AG20443 (cell line): ENCODE measurements around the gene KDM4C.
"Not testable (repeated sequence)": the region's sequence is repeated elsewhere in the genome, so short reads cannot be mapped to it uniquely, and the experiment has no call there.

ENCODE experiments used
- DNase-seq: peaks from one replicate; pipeline ENCODE4 v3.0.0; 2012; ENCODE audit warnings: low spot score, mixed read lengths

Gene KDM4C

DNA sequence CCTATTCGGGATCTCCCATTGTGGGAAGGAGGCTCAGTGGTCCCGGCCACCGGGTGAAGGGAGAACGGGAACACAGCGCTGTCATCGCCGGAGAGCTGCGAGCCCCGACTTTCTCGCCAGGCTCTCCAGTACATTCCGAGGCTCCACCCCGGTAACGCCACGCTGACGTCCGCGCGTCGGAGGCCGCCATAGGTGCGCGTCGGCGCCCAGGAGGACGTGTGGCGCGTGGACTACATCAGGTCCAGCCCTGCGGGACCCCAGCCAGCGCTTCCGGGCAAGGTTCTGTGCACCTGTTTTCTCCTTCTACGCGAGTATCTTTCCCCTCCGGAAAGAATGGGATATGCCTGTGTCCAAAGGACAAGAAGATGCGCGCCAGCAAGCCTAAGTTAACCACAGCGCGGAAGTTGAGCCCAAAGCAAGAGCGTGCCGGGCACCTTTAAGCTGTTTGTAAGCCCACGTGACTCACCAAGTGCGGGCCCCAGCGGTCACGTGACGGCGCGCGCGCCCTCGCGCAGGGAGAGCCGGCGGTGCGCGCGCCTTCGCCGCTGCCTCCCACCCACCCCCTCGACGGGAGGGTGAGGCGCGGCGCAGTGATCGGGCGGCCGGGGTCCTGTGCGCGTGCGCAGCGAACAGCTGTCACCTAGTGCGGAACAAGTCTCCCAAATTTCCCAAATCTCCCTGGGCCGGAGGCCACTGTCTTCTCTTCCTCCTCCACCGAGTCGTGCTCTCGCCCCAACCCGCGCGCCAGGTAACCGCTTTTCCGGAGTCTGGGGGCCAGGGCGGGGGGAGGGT, at the start of gene KDM4C:
TSS of gene KDM4C (plus strand) at position 518 of the 792 bp plus-strand sequence. CDS start 35,016 bp downstream, outside the sequence.
- DNase-seq = peak; percentile 99

DNA sequence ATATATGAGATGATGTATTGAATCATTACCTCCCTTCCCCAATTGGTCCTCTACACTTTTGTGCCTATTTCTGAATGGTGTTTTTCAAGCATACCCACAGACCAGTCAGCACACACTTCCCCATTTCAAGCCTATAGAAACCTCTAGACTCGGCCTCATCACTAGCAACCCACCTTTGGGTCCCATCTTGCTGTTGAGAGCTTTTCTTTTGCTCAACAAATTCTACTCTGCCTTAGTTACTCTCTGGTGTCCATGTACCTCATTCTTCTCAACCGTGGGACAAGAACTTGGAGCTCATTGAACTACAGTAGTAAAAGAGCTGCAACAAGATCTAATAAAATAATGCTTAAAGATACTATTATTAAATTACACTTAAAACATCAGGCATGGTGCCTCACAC, 49.0 kb upstream of the KDM4C start:
- DNase-seq = no peak

DNA sequence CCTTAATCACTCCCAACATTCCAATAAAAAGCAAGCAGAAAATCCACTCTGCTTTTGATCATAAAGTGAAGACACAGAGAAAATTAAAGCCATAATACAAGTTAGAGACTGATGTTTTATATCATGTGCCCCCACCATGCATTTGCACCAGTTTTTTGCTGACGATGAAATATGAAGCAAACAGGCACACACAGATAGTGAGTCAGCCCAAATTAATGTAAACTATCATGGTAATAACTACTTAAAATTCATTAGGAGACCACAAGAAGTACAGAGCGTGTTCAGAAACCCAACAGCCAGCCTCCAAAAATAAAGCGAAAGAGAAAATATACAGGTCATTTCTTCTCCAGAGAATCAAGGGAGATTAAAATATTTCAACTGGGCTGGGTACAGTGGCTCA, 46.4 kb upstream of the KDM4C start:
- DNase-seq = no peak

DNA sequence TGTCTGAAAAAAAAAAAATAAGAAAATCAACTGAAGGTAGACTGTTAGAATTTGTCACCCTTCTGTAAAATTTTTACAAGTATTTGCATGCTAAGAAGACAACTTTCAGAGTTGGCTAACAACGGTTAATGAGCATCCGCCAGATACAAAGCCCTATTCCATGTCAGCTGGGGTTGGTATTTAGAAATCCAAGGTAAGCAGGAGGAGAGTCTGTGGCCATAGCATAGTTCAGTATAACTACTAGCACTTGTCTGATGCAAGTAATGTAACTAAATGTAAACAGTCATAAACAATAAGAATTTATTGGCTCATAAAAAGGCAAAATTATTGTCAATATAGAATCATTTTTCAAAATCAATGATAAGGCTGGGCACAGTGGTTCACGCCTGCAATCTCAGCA, 45.7 kb upstream of the KDM4C start:
- DNase-seq = no peak

DNA sequence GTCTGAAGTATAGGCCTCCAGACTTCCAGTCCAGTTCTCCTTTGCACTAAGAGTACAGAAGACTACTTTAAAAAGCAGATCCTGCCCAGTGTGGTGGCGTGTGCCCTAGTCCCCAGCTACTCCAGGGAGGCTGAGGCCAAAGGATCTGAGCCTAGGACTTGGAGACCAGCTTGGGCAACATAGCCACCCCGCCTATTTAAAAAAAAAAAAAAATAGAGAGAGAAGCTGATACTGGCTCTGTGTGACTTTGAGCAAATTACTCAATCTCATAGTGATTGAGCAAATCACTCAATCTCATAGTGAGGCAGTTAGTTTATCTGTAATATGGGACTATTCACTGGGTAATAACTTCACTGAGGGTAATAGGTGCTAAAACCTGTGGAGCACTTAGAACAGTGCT, 43.6 kb upstream of the KDM4C start:
- no peak for DNase-seq

DNA sequence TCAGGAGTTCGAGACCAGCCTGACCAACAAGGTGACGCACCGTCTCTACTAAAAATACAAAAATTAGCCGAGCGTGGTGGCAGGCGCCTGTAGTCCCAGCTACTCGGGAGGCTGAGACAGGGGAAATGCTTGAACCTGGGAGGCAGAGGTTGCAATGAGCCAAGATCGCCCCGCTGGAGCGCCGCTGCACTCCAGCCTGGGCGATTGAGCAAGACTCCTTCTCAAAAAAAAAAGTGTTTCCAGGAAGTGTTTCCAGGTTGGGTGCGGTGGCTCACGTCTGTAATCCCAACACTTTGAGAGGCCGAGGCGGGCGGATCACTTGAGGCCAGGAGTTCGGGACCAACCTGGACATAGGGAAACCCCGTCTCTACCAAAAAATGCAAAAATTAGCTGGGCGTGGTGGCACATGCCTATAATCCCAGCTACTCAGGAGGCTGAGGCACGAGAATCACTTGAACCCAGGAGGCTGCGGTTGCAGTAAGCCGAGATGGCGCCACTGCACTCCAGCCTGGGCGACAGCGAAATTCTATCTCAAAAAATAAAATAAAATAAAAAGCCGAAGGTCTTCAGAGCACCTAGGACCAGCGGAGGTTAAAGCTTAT, 42.5 kb upstream of the KDM4C start:
- DNase-seq = not testable (repeated sequence)

DNA sequence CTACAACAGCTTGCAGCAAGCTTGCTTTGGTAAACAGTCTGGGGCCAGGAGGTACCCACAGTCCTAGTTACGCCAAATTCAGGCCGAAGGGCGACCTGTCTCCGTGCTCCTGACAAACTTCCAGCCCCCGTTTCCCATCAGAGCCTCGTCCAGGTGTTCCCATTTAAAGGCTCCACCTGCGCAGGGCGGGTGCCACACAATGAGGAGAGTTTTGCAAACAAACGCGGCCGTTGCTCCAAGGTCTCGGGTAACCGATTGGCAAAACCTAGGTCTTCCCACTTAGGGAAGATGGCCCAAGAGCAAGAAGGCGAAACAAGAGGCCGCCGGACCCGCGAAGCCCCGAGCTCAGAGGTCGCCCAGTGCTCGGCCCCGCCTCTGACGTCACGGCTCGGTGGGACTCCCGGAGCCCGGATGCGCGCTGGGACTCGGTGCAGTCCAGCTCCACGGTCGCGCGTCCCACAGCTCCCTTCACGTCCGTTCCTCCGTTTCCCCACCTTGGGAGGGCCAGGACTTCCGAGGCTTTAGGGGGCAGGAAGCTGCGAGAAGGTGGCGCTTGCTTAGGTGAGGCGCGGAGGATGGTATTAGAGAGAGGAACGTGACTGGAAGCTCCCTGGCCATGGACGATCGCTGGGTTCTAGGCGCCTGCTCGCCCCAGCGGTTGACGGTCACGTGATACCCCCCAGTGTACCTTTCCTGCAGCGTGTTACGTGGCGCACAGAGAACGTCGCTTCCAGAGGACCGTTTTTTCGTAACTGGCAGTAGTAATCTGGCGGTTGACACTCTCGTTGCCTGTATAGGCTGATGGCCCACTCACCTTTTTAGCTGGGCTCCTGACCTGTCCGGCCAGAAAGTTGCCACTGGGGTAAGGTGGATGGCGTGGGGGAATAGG, 41.8 kb upstream of the KDM4C start:
- peak; percentile 53 for DNase-seq

DNA sequence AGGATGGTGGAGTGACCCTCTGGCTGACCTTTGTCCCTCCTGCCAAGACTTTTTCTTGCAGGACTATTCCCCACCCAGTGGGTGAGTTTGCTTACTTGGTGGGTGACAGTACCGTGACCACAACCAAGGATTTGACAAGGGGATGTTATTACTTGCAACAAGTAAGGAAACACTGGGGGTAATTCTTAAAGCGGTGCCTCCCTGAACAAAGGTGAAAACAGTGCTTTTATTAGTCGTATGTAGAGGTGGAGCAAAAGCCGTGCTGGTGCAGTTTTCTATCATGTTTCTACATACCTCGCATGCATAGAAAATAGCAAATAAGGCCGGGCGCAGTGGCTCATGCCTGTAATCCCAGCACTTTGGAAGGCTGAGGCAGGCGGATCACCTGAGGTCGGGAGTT, 41.0 kb upstream of the KDM4C start:
- DNase-seq = no peak

DNA sequence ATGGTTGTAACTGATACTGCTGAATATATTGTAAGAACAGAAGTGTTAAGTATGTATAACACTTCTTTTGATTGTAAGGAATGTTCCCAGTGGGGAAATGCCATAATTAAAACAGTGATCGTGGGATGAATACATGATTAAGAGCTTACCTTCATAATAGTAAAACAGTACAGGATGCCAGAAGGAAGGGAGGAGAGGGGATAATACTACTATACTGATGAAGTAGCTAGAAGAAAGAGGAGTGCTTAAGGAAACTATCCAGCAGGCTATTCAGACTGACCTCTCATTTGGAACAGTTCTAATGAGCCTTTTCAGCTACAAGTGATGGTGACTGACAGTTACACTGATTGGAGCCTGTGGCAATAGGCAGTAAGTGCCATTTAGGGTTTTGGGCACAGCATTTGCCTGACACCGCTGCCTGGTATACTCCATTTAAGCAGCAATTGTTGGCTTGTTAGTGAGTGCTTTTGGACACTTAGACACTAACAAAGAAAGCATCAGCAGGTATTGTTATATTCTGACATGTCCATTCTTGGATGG, 33.8 kb upstream of the KDM4C start:
- no peak for DNase-seq

DNA sequence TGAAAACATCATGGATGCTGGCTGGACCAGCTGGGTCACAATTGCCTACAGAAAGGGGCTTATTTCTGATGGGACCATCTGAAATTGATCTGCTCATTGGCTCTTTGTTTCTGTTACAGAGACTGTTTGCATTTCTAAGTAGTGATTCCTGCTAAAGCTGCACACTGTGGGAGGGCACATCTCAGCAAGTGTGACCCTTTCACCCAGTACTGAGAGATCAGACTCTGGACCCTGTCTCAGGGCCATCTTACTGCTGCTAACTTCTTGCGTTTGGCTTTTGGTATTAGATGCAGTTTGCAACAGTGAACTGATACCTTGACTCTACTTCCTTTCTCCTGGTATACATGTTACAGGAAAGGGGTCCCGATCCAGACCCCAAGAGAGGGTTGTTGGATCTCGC, 24.5 kb upstream of the KDM4C start:
- DNase-seq = no peak

DNA sequence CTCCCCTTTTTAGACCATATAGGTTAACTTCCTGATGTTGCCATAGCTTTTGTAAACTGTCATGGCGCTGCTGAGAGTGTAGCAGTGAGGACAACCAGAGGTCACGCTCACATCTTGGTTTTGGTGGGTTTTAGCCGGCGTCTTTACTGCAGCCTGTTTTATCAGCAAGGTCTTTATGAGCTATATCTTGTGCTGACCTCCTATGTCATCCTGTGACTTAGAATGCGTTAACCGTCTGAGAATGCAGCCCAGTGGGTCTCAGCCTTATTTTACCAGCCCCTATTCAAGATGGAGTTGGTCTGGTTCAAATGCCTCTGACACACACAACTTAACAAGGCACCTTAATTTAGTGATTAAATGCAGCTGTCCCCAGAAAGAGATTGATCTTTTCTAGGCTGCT, 23.9 kb upstream of the KDM4C start:
- DNase-seq = no peak

DNA sequence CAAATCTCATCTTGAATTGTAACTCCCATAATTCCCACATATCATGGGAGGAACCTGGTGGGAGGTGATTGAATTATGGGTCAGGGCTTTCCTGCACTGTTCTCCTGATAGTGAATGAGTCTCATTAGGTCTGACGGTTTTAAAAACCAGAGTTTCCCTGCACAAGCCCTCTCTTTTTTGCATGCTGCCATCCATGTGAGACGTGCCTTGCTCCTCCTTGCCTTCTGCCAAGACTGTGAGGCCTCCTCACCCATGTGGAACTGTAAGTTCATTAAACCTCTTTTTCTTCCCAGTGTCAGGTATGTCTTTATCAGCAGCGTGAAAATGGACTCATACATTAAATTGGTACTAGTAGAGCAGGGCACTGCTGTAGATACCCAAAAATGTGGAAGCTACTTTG, 22.4 kb upstream of the KDM4C start:
- no peak for DNase-seq

DNA sequence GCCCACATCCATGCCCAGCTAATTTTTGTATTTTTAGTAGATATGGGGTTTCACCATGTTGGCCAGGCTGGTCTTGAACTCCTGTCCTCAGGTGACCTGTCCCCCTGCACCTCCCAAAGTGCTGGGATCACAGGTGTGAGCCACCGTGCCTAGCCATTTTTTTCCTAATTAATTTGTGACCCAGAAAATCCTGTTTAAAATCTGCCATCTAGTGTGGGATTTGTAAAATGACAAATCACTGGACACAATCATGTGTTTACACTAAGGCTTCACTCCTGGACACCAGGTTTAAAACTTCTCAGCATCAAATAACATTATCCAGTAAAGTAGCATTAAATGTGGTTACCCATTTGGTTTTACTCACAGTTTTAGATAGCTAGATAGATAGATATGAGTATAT, 18.6 kb upstream of the KDM4C start:
- DNase-seq = no peak

DNA sequence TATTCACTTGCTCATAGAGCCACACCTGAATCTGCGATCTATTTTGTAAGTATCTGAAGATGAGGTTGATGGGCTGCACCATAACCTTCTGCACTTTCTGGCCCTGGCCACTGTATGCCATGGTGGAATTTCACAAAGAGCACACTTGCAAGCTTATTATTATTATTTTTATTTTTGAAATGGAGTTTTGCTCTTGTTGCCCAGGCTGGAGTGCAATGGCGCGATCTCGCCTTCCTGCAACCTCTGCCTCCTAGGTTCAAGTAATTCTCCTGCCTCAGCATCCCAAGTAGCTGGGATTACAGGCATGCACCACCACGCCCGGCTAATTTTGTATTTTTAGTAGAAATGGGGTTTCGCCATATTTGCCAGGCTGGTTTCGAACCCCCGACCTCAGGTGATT, 8.9 kb upstream of the KDM4C start:
- DNase-seq = not testable (repeated sequence)

DNA sequence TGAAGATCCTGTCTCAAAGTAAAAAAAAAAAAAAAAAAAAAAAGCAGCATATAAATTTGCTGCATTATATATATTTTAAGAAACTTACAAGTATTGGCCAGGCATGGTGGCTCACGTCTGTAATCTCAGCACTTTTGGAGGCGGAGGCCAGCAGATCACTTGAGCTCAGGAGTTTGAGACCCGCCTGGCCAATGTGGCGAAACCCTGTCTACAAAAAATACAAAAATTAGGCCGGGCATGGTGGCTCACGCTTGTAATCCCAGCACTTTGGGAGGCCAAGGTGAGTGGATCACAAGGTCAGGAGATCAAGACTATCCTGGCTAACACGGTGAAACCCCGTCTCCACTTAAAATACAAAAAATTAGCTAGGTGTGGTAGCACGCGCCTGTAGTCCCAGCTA, 2.9 kb upstream of the KDM4C start:
- DNase-seq = not testable (repeated sequence)

DNA sequence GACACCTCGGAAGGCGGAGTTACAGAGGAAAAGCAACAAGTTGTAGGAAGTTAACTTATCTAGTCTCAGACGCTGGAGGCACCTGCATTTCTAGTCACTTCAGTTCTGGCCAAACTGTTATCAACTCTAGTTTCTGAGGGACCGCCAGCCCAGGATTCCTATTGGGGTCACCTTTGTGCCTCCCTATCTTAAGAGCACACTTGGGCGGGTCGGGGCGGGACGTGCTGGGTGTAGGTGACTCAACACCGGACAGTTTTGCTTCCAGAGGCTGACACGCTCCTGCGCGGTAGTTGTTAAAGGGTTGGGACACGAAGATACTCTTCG, 679 bp upstream of the KDM4C start:
- peak; percentile 81 for DNase-seq

DNA sequence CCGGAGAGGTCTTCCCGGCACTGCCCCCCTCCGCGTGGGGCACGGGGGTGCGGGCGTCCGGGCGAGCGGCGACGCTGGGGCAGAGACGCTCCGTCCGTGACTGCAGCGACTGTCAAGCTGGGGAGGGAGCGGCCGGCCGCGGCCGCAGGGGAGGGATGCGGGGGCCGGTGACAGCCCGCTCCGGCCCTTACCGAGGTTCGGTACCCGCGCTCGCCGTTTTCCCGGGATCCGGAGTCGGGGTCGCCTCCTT, 400 bp downstream of the KDM4C start:
- DNase-seq = peak; percentile 53

DNA sequence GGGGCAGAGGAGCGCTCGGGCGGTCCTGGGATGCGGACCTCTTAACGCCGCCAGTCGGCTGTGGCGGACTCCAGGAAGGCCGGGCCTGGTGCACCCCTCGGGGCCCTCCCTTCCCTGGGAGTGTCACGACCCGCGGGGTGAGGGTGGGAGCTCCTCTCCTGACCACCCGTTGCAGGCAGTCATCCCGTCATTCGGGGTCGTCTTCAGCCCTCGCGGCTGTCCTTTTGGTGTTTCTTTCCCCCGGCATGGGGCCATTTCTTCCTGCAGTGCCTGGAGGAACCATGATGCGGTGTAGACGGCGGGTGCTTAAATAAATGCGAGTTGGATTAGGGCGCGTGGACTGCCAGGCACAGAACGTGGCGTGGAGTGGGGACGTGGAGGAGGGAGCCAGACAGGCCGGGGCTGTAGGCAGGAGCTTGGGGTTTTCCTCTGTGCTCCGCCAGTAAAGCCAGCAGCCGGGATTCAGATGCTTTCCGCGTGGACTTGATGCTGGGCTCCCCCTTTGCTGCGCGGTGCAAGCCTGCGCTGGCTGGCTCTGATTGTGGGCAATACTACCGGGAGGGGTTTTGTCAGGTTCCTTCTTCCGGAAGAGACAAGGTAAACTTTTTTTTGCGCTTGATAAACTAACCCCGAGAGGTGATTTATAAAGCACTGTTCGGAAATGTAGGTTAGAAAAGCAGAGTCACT, 868 bp downstream of the KDM4C start:
- peak; percentile 42 for DNase-seq

DNA sequence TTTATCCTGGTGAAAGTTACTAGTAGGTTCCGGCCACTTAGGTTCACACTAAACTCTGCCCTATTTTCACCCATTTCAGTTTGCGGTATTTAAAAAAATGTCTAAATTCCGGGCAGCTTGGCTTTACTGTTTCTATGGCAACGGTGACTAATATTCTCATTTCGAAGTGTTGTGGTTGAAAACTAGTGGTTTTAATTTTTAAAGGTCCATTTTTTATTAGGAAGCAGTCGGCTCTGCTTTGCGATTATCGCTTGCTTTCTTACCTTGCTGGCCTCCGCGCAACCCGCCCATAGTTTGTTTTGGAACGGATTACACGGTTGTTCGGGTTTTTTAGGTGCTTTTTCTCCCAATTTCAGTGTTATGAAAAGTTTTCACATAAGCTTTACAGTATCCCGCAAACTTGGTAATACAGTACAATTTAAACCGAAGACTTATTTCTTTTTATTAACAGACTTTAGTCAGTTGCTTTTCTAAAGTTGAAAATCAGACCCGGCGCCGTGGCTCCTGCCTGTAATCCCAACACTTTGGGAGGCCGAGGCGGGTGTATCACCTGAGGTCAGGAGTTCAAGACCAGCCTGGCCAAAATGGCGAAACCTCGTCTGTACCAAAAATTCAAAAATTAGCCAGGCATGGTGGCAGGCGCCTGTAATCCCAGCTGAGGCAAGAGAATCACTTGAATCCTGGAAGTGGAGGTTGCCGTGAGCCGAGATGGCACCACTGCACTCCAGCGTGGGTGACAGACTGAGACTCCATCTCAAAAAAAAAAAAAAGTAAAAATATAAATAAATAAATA, 1.6 kb downstream of the KDM4C start:
- peak; percentile 78 for DNase-seq

DNA sequence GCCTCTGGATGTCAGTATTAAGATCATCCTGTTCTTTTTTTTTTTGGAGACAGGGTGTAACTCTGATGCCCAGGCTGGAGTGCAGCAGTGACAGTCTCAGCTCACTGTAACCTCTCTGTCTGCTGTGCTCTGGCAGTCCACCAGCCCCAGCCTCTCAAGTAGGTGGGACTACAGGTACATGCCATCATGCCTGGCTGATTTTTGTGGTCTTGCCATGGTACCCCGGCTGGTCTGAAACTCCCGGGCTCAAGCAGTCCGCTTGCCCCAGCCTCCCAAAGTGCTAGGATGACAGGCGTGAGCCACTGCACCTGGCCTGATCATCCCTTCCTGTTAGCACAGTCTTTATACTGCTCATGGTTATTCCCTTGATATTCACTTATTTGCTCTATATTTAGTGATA, 3.5 kb downstream of the KDM4C start:
- DNase-seq = no peak

DNA sequence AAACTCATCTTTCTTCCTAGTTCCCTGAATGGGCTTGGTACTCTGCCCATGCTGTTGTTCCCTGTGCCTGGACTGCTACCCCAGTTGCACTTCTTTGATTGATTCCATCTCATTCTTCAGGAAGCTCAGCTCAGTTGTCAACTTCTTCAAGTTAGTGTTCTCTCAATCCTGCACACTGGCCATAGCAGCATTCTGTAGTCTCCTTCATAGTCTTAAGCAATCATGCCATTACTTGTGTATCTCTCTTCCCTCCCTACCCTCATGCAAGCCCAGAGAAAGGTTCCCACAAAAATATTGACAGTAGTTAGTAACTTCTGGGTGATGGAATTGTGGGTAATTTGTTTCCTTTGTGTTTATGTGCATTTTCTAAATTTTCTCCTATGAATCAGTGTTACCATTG, 5.5 kb downstream of the KDM4C start:
- no peak for DNase-seq

DNA sequence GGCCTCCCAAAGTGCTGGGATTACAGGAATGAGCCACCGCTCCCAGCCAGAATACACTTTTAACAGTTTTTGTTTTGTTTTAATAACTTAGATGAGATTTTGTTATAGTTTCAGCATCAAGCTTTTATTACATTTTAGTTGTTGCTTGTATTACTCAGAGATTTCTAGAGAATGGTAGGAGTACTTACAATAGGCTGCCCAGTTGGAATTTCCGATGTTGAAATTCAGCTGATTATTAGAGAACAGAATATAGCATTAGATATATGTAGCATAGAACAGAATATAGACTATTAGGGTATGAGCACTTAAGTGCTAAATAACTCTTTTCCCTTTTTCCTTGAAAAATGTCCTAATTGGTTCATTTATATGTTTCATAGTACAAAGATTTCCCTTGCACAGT, 6.2 kb downstream of the KDM4C start:
- no peak for DNase-seq
